Endodermal cell (in vitro differentiated cells): ENCODE results near the gene RIMKLA. TPM values are rescaled to one million over a fixed set of nuclear protein-coding genes. Genes with fewer than 3 reads are reported as not detected.
A peak's percentile ranks its signal among the peaks of the same experiment; 100 is the strongest.

ENCODE experiments used
- DNase-seq: peaks from one replicate; pipeline ENCODE4 v3.0.0-alpha.2; 2017
- H3K27ac ChIP-seq: 2 replicates; pipeline ENCODE4 v1.5.1; 2013; ENCODE audit warnings: mild to moderate bottlenecking, low read depth, low read length, moderate library complexity
- H3K27me3 ChIP-seq: 2 replicates; pipeline ENCODE4 v1.6.1; 2013; ENCODE audit warnings: mild to moderate bottlenecking, low read length, moderate library complexity; ENCODE audit not compliant: insufficient read depth, control insufficient read depth, poor library complexity, severe bottlenecking
- H3K36me3 ChIP-seq: 2 replicates; pipeline ENCODE4 v1.7.0; 2013; ENCODE audit warnings: mild to moderate bottlenecking, low read length, moderate library complexity; ENCODE audit not compliant: control insufficient read depth, insufficient read depth
- H3K4me1 ChIP-seq: one replicate; pipeline ENCODE4 v1.7.0; 2013; ENCODE audit warnings: low read length; ENCODE audit not compliant: control insufficient read depth, insufficient read depth
- H3K4me3 ChIP-seq: 2 replicates; pipeline ENCODE4 v1.5.1; 2013; ENCODE audit warnings: mild to moderate bottlenecking, low read length, moderate library complexity
- H3K9ac ChIP-seq: 2 replicates; pipeline ENCODE4 v1.6.1; 2013; ENCODE audit warnings: mild to moderate bottlenecking, low read length, moderate library complexity; ENCODE audit not compliant: poor library complexity, severe bottlenecking; ENCODE audit errors: extremely low read depth
- H3K9me3 ChIP-seq: 2 replicates; pipeline ENCODE4 v1.6.1; 2013; ENCODE audit warnings: mild to moderate bottlenecking, low read length, moderate library complexity; ENCODE audit not compliant: control insufficient read depth
- H3K27ac Mint-ChIP-seq: 2 replicates; pipeline ENCODE4 v1.8.0; 2020; ENCODE audit warnings: mixed read lengths
- H3K27me3 Mint-ChIP-seq: 2 replicates; pipeline ENCODE4 v1.8.0; 2021; ENCODE audit warnings: mild to moderate bottlenecking, mixed read lengths; ENCODE audit not compliant: insufficient read depth
- H3K36me3 Mint-ChIP-seq: 2 replicates; pipeline ENCODE4 v1.8.0; 2020; ENCODE audit warnings: low read depth, mixed read lengths
- H3K4me1 Mint-ChIP-seq: 2 replicates; pipeline ENCODE4 v1.8.0; 2020; ENCODE audit warnings: mixed read lengths
- H3K4me3 Mint-ChIP-seq: 2 replicates; pipeline ENCODE4 v1.8.0; 2020; ENCODE audit warnings: mild to moderate bottlenecking, moderate library complexity, mixed read lengths
- H3K9me3 Mint-ChIP-seq: 2 replicates; pipeline ENCODE4 v1.8.0; 2020; ENCODE audit warnings: mild to moderate bottlenecking, mixed read lengths
- WGBS, 2 experiments: methylation state at CpG; one replicate each; pipeline versions ENCODE4 v1.1.5 to v1.1.7; 2013; ENCODE audit warnings: missing lambda C conversion rate in 2 of 2, mixed read lengths in 1 of 2; ENCODE audit not compliant: insufficient coverage in 1 of 2, insufficient read length in 1 of 2; 5-methylcytosine and 5-hydroxymethylcytosine counted together
- total RNA-seq, 2 donors: library from RNA; stranded (reverse); fragmentation: NEBNext Ultra II Directional in 1 of 2; extraction: Animal tissue kit (Norgen Biotek cat#: 25700) in 1 of 2; gene quantifications; 2 replicates in 1 of 2; 3 replicates in 1 of 2; pipeline ENCODE4 v1.2.1, GENCODE V29; 2021
- TF ChIP-seq, protein P1 (sequence below): fragments of 200-600 bp; sonication (generic); conservative IDR thresholded peaks from 2 replicates; pipeline ENCODE4 v1.5.0; 2021; ENCODE audit warnings: antibody characterized with exemption, mild to moderate bottlenecking

RIMKLA gene
- total RNA-seq, 2 donors from 2014 or later, result 0.73 to 1.9 TPM

DNA sequence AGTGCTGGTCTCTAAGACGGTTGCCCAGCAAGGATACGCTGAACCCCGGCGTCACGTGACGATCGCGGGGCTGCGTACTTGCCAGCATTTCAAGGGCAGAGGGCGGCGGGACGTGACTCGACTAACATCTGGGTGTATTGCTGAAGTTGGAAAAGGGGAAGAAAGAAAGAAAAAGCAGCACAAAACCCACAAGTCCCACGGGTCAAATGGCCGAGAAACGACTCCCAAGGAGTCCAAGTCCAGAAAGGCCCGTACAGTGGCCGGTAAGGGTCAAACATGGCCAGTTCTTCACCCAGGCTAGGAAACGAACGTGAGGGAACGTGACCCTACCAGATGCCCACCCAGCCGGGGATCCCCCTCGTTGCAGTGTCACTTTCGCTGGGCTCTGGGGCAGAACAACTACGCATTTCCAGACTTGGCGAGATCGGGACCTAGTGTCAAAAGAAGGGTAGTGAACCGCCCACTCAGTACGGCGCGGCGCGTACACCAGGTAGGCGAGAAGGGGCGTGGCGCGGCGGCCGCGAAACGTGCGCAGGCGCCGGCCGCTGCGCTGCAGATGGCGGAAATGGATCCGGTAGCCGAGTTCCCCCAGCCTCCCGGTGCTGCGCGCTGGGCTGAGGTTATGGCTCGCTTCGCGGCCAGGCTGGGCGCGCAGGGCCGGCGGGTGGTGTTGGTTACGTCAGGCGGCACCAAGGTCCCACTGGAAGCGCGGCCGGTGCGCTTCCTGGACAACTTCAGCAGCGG, 75.6 kb downstream of the RIMKLA start, which contains the start of the genes PPCS and ZMYND12:
PPCS (plus strand) TSS at position 534 of the 744 bp plus-strand sequence; CDS start at position 557, 23 bp downstream.
ZMYND12 (minus strand) TSS at position 13 of the 744 bp plus-strand sequence. CDS start 25 bp downstream, outside the sequence.
- no peaks in the 10 kb centered on the region for H3K9me3 Mint-ChIP-seq
- H3K27me3 Mint-ChIP-seq, result no peaks in the 10 kb centered on the region
- H3K4me1 ChIP-seq, result no peaks in the 10 kb centered on the region
- WGBS, 2 experiments, result 0 to 4% methylated on average over 8 to 66 of the region's 66 CpGs
- peaks cover 5% of the 10 kb centered on the region for H3K27me3 ChIP-seq
- H3K36me3 Mint-ChIP-seq, result peaks cover 31% of the 10 kb centered on the region
- H3K27ac Mint-ChIP-seq, result peak within 1 kb of the TSS; percentile 92
- H3K4me3 Mint-ChIP-seq, result peak within 1 kb of the TSS; percentile 73
- H3K4me1 Mint-ChIP-seq, result peaks cover 18% of the 10 kb centered on the region
- H3K36me3 ChIP-seq, result peaks cover 20% of the 10 kb centered on the region
- peak within 1 kb of the TSS; percentile 80 for H3K4me3 ChIP-seq
- TF ChIP-seq, protein P1, sequence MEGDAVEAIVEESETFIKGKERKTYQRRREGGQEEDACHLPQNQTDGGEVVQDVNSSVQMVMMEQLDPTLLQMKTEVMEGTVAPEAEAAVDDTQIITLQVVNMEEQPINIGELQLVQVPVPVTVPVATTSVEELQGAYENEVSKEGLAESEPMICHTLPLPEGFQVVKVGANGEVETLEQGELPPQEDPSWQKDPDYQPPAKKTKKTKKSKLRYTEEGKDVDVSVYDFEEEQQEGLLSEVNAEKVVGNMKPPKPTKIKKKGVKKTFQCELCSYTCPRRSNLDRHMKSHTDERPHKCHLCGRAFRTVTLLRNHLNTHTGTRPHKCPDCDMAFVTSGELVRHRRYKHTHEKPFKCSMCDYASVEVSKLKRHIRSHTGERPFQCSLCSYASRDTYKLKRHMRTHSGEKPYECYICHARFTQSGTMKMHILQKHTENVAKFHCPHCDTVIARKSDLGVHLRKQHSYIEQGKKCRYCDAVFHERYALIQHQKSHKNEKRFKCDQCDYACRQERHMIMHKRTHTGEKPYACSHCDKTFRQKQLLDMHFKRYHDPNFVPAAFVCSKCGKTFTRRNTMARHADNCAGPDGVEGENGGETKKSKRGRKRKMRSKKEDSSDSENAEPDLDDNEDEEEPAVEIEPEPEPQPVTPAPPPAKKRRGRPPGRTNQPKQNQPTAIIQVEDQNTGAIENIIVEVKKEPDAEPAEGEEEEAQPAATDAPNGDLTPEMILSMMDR, result no peak
- H3K9ac ChIP-seq, result peak within 1 kb of the TSS; percentile 72
- DNase-seq, result peak; percentile 93
- H3K27ac ChIP-seq, result peak within 1 kb of the TSS; percentile 27
- H3K9me3 ChIP-seq, result no peaks in the 10 kb centered on the region

DNA sequence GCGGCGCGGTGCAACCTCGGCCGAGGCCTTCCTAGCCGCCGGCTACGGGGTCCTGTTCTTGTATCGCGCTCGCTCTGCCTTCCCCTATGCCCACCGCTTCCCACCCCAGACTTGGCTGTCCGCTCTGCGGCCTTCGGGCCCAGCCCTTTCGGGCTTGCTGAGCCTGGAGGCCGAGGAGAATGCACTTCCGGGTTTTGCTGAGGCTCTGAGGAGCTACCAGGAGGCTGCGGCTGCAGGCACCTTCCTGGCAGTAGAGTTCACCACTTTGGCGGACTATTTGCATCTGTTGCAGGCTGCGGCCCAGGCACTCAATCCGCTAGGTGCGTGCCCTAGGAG, 76.1 kb downstream of the RIMKLA start:
- no peaks in the 10 kb centered on the region for H3K9me3 Mint-ChIP-seq
- DNase-seq, result no peak
- Histone ChIP-seq H3K27ac (peak overlapping the region; percentile 27), H3K4me3 (peak overlapping the region; percentile 80), H3K27me3 (peaks cover 5% of the 10 kb centered on the region), H3K9ac (peak overlapping the region; percentile 72), H3K4me1 (no peaks in the 10 kb centered on the region), H3K9me3 (no peaks in the 10 kb centered on the region), H3K36me3 (peaks cover 20% of the 10 kb centered on the region)
- H3K27me3 Mint-ChIP-seq, result no peaks in the 10 kb centered on the region
- WGBS, 2 experiments, result 4 to 17% methylated on average over 8 to 23 of the region's 23 CpGs
- TF ChIP-seq, protein P1, result no peak
- peaks cover 20% of the 10 kb centered on the region for H3K4me1 Mint-ChIP-seq
- peaks cover 32% of the 10 kb centered on the region for H3K36me3 Mint-ChIP-seq
- H3K4me3 Mint-ChIP-seq, result peak overlapping the region; percentile 73
- peak overlapping the region; percentile 92 for H3K27ac Mint-ChIP-seq

DNA sequence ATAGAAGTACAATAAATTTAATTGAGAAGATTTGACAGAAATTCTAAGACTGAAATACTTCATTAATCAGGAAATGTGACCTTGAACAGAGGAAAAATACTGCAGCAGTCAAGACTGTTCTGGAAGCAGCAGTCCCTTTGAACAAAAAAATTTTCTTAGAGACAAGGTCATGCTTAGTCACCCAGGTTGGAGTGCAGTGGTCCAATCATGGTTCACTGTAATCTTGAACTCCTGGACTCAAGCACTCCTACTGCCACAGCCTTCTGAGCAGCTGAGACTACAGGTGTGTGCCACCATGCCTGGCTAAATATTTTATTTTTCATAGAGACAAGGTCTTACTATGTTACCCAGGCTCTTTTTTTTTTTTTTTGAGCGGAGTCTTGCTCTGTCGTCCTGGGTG, 80.6 kb downstream of the RIMKLA start:
- H3K9me3 ChIP-seq, result no peaks in the 10 kb centered on the region

More for the DNA sequence above, 80.6 kb downstream of the RIMKLA start:
- no peaks in the 10 kb centered on the region for H3K9me3 Mint-ChIP-seq
- TF ChIP-seq, protein P1, result no peak
- Histone ChIP-seq H3K9ac (no peak overlapping the region), H3K4me1 (peaks cover 2% of the 10 kb centered on the region), H3K4me3 (no peak overlapping the region), H3K27me3 (peaks cover 8% of the 10 kb centered on the region), H3K27ac (no peak overlapping the region), H3K36me3 (peaks cover 20% of the 10 kb centered on the region)
- no peak overlapping the region for H3K27ac Mint-ChIP-seq
- DNase-seq, result no peak
- WGBS, 2 experiments, result 100% methylated on average over 2 of the region's 2 CpGs; no CpG with 5 or more reads in 1 of the 2 experiments
- H3K36me3 Mint-ChIP-seq, result peaks cover 32% of the 10 kb centered on the region
- H3K4me3 Mint-ChIP-seq, result no peak overlapping the region
- peaks cover 7% of the 10 kb centered on the region for H3K27me3 Mint-ChIP-seq
- peaks cover 33% of the 10 kb centered on the region for H3K4me1 Mint-ChIP-seq
